ENCODE measurements around the gene WDR48.

Gene WDR48

GRCh38 chr3:39103791-39104552 lies 52.2 kb downstream of the WDR48 start:
- DNase-seq: no peak

GRCh38 chr3:39104961-39105686 lies 53.3 kb downstream of the WDR48 start:
- no peak for DNase-seq

- no peak for DNase-seq
These were observed 53.9 kb downstream of the WDR48 start for GRCh38 chr3:39105687-39106063.

- no peak for DNase-seq
These were observed 54.5 kb downstream of the WDR48 start for GRCh38 chr3:39106281-39106811.

- peak; percentile 36 for DNase-seq
These were observed 55.1 kb downstream of the WDR48 start for GRCh38 chr3:39106851-39107387.

GRCh38 chr3:39107388-39108199 lies 55.8 kb downstream of the WDR48 start, which contains the start of the genes GORASP1 and TTC21A:
TSS of gene GORASP1 (minus strand) at chr3:39107627. CDS start at chr3:39107541, 86 bp downstream.
TSS of gene TTC21A (plus strand) at chr3:39107680. CDS start at chr3:39107838, 158 bp downstream.
- peak; percentile 81 for DNase-seq

- no peak for DNase-seq
These were observed 56.4 kb downstream of the WDR48 start for GRCh38 chr3:39108200-39108710.

- DNase-seq: no peak
These were observed 57.3 kb downstream of the WDR48 start for GRCh38 chr3:39109086-39109485.

- no peak for DNase-seq
These were observed 58.3 kb downstream of the WDR48 start for GRCh38 chr3:39110041-39110639.

GRCh38 chr3:39112113-39112512 lies 60.3 kb downstream of the WDR48 start:
- DNase-seq: no peak

GRCh38 chr3:39112535-39112934 lies 60.7 kb downstream of the WDR48 start:
- no peak for DNase-seq

GRCh38 chr3:39113291-39113690 lies 61.5 kb downstream of the WDR48 start:
- no peak for DNase-seq

- no peak for DNase-seq
These were observed 62.6 kb downstream of the WDR48 start for GRCh38 chr3:39114456-39114855.

- no peak for DNase-seq
These were observed 64.1 kb downstream of the WDR48 start for GRCh38 chr3:39115870-39116269.

GRCh38 chr3:39118079-39118478 lies 66.3 kb downstream of the WDR48 start:
- DNase-seq: no peak

GRCh38 chr3:39118931-39119660 lies 67.3 kb downstream of the WDR48 start:
- DNase-seq: no peak

- DNase-seq: no peak
These were observed 69.8 kb downstream of the WDR48 start for GRCh38 chr3:39121621-39122020.

- DNase-seq: no peak
These were observed 71.0 kb downstream of the WDR48 start for GRCh38 chr3:39122813-39123212.

GRCh38 chr3:39124876-39125840 lies 73.3 kb downstream of the WDR48 start:
- DNase-seq: no peak

GRCh38 chr3:39125841-39126500 lies 74.2 kb downstream of the WDR48 start:
- DNase-seq: no peak
